MG63 (cell line): ENCODE data around the gene BARHL1. TPM values are rescaled to one million over a fixed set of nuclear protein-coding genes. Genes with fewer than 3 reads are reported as not detected.

Experiments
- total RNA-seq: library from RNA; depleted of rRNA; stranded (reverse); fragments of >200 nt; shearing (Covaris generic); gene quantifications from 2 replicates; pipeline ENCODE4 v1.2.3, GENCODE V29; 2014; ENCODE audit warnings: low replicate concordance; rRNA removed

The BARHL1 gene
- total RNA-seq, 1 experiment from 2014 or later = not detected

Other genes with a start within 250 kb of the BARHL1 start
- gene SETX, start 227.6 kb upstream of the BARHL1 start, total RNA-seq = 16.5 and 24.2 TPM in 2 replicates
- 7.6 and 9.7 TPM in 2 replicates for gene TTF1, start 175.8 kb upstream of the BARHL1 start, total RNA-seq
- not detected in 2 replicates for gene CFAP77, start 172.4 kb upstream of the BARHL1 start, total RNA-seq
- 15.2 and 20.1 TPM in 2 replicates for gene DDX31, start 87.4 kb downstream of the BARHL1 start, total RNA-seq
- 14.8 and 17.2 TPM in 2 replicates for gene GTF3C4, start 87.9 kb downstream of the BARHL1 start, total RNA-seq